Activated CD8-positive, alpha-beta memory T cell treated with anti-CD3 and anti-CD28 coated beads, Interleukin-2, amount 10 ng/mL, durations not matched to agents 7 days and 5 days (primary cell): Measurements from ENCODE around the gene YIPF2. TPM values are rescaled to one million over a fixed set of nuclear protein-coding genes. Genes with fewer than 3 reads are reported as not detected.
A peak's percentile ranks its signal among the peaks of the same experiment; 100 is the strongest.

Source experiments
- ATAC-seq: fragments of 150-1000 bp; cut with Tn5 transposase; one replicate; pipeline ENCODE4 v1.10.0; 2021; ENCODE audit warnings: moderate library complexity
- CTCF ChIA-PET: fragments of 350-600 bp; sonication (Branson Sonifier 250); formaldehyde crosslinking; loops from one replicate; lab custom pipeline; 2021; ENCODE audit warnings: antibody characterized with exemption; lab: Charles Lee
- DNase-seq: peaks from one replicate; pipeline ENCODE4 v3.0.0-alpha.2; 2020
- H3K27ac Mint-ChIP-seq: one replicate; pipeline ENCODE4 v1.8.0; 2021; ENCODE audit warnings: mild to moderate bottlenecking, mixed read lengths
- H3K27me3 Mint-ChIP-seq: one replicate; pipeline ENCODE4 v1.8.0; 2021; ENCODE audit warnings: mixed read lengths
- H3K36me3 Mint-ChIP-seq: one replicate; pipeline ENCODE4 v1.8.0; 2021; ENCODE audit warnings: mild to moderate bottlenecking, mixed read lengths
- H3K4me1 Mint-ChIP-seq: one replicate; pipeline ENCODE4 v1.8.0; 2021; ENCODE audit warnings: mixed read lengths
- H3K4me3 Mint-ChIP-seq: one replicate; pipeline ENCODE4 v1.8.0; 2021; ENCODE audit warnings: mild to moderate bottlenecking, moderate library complexity, mixed read lengths
- H3K9me3 Mint-ChIP-seq: one replicate; pipeline ENCODE4 v1.8.0; 2022; ENCODE audit warnings: low read depth, mixed read lengths
- total RNA-seq, 2 experiments: library from RNA; stranded (reverse); gene quantifications; one replicate each; pipeline ENCODE4 v1.2.3, GENCODE V29; 2021

YIPF2 gene
- total RNA-seq, 2 experiments from 2014 or later: 21.7 to 27.3 TPM

DNA sequence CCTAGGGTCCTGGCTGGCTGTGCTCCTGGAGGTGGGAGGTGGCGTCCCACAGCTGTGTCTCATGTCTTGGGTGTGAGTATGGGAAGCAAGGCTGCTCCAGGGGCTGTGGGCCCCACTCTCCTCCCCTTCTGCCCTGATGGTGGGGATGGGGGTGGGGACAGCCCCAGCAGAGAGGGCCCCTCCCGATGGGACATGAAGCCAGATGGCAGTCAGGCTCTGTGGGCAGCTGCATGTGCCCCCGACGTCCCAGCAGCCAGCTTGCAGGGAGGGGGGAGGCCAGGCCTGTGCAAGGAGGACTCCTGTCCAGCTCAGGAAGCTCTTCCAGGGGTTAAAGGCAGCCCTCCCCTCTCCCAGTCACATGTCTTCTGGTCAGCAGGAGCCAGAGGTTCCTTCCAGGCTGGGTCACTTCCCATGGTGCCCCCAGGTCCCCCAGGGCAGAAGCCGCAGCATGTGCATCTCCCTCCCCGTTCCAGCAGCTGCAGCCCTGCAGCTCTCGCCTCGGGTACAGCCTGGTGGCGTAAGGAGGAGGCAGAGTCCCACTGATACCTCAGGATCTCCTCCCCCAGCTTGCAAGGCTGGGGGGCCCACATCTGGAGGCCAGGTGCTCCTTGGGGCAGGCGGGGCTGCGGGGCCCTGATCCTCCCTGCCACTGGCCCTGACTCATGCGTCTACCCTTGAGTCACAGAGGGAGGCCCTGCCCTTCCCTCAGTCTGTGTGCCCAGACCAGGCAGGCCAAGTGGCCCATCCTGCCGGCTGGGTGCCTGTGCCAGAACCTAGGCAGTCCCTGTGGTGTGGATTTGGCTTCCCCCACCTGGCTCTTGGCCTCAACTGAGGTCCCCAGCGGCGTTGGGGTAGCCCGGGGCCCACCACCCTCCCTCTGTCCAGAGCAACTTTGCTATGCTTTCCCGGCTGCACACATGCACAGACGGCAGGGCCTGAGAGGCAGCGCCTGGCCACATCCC, 13.0 kb downstream of the YIPF2 start:
- no peak for ATAC-seq
- CTCF ChIA-PET: no interaction called here
- H3K4me1 Mint-ChIP-seq: no peaks in the 10 kb centered on the region
- DNase-seq: no peak
- no peak overlapping the region for H3K4me3 Mint-ChIP-seq
- peaks cover 2% of the 10 kb centered on the region for H3K36me3 Mint-ChIP-seq
- no peaks in the 10 kb centered on the region for H3K27me3 Mint-ChIP-seq
- H3K9me3 Mint-ChIP-seq: no peaks in the 10 kb centered on the region
- H3K27ac Mint-ChIP-seq: no peak overlapping the region

DNA sequence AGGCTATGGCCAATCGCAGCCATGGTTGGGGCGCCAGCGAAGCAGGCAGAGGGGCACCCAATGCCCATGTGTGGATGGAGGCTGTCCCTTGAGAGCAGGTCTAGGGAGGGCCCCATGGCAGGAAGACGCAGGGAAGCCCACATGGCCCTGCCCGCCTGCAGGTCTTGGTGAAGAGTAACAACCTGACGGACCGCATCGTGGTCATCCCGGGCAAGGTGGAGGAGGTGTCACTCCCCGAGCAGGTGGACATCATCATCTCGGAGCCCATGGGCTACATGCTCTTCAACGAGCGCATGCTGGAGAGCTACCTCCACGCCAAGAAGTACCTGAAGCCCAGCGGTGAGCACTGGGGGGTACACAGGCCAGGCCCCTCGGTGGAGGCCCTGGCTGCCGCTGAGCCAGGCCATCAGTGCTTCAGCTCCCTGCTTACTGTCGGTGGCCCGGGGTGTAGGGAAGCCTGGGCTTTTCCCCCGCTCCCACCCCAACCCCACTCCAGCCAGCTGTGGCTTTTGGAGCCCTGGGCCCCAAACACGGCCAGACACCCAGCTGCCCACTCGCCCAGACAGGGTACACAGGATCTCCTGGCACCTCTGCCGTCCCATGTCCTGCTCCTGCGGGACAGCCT, 14.6 kb downstream of the YIPF2 start:
- Mint-ChIP-seq H3K4me3 (no peak overlapping the region), H3K36me3 (peaks cover 2% of the 10 kb centered on the region), H3K27me3 (no peaks in the 10 kb centered on the region), H3K4me1 (no peaks in the 10 kb centered on the region), H3K27ac (no peak overlapping the region), H3K9me3 (no peaks in the 10 kb centered on the region)
- DNase-seq (no peak), ATAC-seq (no peak)
- CTCF ChIA-PET: interaction anchor here (0.9 kb wide), 1 partner anchor 26 kb away, joined by 3 read pairs; no protein-coding TSS in a partner anchor

DNA sequence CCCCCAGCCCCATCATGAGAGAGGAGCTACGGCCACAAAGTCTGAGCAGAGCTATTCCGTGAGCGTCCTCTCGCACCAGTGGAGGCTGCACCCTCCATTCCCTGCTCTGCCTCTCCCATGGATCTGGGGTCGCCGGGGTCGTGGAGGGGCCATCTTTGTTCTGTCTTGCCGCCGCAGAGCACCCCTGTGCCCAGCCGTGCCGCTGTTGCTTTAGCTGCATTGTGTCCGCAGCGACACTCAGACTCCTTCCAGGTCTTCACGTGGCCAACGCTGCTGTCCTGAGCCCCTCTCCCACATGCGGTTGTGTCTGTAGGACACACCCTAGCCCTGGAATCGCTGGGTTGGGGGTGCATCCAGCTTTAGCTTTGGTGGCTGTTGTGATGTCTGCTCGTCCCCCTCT, 15.8 kb downstream of the YIPF2 start:
- no peaks in the 10 kb centered on the region for H3K27me3 Mint-ChIP-seq
- DNase-seq: no peak

DNA sequence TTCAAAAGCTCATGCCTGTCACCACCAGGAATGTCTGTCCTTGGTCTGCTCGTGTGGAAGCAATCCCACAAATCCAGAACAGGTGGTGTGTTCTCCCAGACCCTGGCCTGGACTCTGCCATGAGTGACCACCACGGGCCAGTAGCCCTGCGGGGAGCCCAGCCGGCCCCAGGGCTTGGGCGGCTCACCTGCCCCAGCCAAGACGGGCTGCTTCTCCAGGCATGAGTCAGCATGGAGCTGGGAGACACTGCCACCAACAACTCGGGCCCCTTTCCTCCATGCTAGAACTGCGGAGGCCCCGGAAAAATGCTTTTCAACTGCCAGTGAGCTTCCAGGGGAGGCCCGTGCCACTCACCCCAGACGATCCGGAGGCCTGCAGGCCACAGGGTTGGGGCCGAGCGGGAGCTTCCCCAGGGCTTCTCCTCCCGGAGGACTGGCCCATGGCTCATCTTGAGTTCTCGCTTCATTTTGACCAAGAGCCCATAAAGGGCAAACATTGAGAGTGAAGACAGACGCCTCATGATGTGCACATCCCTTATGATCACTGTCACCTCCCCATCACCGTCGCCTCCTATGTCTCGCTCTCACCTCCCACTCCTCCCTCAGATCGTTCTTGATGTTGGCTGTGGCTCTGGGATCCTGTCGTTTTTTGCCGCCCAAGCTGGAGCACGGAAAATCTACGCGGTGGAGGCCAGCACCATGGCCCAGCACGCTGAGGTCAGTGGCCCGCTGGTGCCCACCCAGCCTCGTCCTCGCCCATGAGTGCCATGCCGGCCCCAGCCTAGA, 16.7 kb downstream of the YIPF2 start:
- CTCF ChIA-PET: interaction anchor here (0.7 kb wide), 1 partner anchor 123 kb away, joined by 3 read pairs; no protein-coding TSS in a partner anchor
- Mint-ChIP-seq H3K27ac (no peak overlapping the region), H3K4me3 (no peak overlapping the region), H3K4me1 (no peaks in the 10 kb centered on the region), H3K27me3 (no peaks in the 10 kb centered on the region), H3K36me3 (peaks cover 2% of the 10 kb centered on the region), H3K9me3 (no peaks in the 10 kb centered on the region)
- ATAC-seq (no peak), DNase-seq (no peak)

More for the DNA sequence above, 15.8 kb downstream of the YIPF2 start:
- Mint-ChIP-seq H3K9me3 (no peaks in the 10 kb centered on the region), H3K27ac (no peak overlapping the region), H3K36me3 (peaks cover 2% of the 10 kb centered on the region), H3K4me3 (no peak overlapping the region), H3K4me1 (no peaks in the 10 kb centered on the region)
- CTCF ChIA-PET: no interaction called here
- ATAC-seq: no peak

DNA sequence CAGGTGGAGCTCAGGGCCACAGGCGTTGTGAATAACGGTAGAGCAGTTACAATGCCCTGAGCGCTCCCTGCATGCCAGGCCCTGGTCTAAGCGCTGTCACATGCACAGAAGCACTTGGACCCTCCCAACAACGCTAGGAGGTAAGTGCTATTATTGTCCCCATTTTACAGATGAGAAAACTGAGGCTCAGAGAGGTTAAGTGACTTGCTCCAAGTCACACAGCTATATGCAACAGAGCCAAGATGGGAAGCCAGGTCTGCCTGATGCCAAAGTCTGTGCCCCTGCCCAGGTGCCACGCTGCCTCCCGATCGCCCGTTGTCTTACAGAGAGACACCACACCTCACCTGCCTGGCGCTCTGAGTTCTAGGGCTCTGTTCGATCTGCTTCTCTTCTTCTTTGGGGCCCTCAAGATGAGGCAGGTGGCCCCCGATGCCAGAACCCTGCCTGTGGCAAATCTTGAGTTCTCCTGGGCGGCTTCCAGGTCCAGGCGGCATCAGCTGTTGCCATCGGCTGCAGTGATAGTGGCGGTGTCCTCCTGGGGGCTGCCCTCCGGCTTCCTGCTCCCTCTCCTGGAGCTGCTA, 20.0 kb downstream of the YIPF2 start:
- Mint-ChIP-seq H3K27me3 (no peaks in the 10 kb centered on the region), H3K27ac (no peak overlapping the region), H3K4me1 (no peaks in the 10 kb centered on the region), H3K4me3 (no peak overlapping the region), H3K36me3 (peaks cover 3% of the 10 kb centered on the region), H3K9me3 (no peaks in the 10 kb centered on the region)
- CTCF ChIA-PET: no interaction called here
- no peak for ATAC-seq
- no peak for DNase-seq

DNA sequence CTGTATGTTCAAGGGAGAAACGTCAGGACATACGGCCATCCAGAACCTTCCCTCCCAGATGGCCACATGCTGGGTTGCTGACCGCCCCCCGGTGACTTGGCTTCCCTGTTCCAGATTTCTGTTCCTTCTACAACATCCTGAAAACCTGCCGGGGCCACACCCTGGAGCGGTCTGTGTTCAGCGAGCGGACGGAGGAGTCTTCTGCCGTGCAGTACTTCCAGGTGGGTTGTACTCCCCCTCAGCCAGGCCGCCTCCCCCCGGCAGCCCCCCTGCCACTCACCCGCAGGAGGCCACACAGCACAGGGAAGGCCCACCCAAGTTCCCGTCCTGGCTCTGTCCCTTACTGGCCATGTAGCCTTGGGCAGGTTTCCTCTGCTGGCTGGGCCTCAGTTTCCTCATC, 20.5 kb downstream of the YIPF2 start:
- DNase-seq (no peak), ATAC-seq (no peak)
- Mint-ChIP-seq H3K27ac (no peak overlapping the region), H3K4me1 (no peaks in the 10 kb centered on the region), H3K4me3 (no peak overlapping the region), H3K9me3 (peaks cover 3% of the 10 kb centered on the region), H3K27me3 (no peaks in the 10 kb centered on the region), H3K36me3 (peaks cover 6% of the 10 kb centered on the region)
- CTCF ChIA-PET: no interaction called here

DNA sequence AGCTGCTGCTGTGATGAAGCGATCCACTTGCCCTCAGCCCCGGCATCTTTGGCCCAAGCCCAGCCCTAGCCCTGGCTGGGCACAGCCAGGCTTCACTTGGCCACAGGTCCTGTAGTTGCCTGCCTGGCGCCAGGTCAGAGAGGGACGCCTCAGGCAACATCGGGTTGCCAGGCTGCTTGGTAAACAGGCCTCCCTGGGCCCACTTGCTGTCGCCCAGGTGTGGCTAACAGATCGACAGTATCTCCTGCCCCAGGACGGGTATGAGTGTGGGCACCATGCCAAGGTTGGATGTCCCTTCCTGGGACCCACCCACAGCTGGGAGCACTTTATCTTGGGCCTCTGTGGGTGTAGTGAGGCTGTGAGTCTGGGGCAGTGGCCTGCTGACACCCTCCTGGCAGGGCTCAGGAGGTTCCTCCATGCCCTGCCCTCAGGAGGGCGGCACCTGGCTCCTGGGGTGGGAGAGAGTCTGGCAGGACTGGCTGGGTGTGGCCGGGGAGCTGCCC, 29.2 kb downstream of the YIPF2 start:
- no peaks in the 10 kb centered on the region for H3K27me3 Mint-ChIP-seq
- H3K9me3 Mint-ChIP-seq: peaks cover 4% of the 10 kb centered on the region
- no peak overlapping the region for H3K4me3 Mint-ChIP-seq
- H3K36me3 Mint-ChIP-seq: peaks cover 7% of the 10 kb centered on the region
- peaks cover 8% of the 10 kb centered on the region for H3K4me1 Mint-ChIP-seq
- CTCF ChIA-PET: interaction anchor here (1.2 kb wide), 1 partner anchor 136 kb away, joined by 4 read pairs; no protein-coding TSS in a partner anchor
- DNase-seq (no peak), ATAC-seq (no peak)
- H3K27ac Mint-ChIP-seq: no peak overlapping the region

DNA sequence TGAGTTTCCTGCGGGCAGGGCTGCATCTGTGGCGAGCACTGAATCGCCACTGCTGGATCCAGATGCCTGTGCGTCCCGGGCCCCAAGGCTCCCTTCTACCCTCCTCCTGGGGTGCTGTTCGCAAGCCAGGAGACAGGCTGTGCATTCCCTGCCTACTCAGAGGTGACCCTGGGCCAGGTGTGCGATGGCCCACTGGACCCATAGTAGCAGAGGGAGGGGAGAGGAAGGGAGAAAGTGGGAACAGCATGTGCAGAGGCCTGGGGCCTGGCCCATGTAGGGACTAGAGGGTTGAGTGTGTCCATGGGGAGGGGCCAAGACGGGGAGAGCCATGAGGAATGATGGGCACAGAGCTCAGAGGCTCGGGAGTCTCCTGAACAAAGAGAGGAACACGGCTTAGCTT, 29.8 kb downstream of the YIPF2 start:
- no peak overlapping the region for H3K4me3 Mint-ChIP-seq
- CTCF ChIA-PET: no interaction called here
- ATAC-seq (no peak), DNase-seq (no peak)
- peaks cover 4% of the 10 kb centered on the region for H3K9me3 Mint-ChIP-seq
- H3K27me3 Mint-ChIP-seq: no peaks in the 10 kb centered on the region
- peaks cover 8% of the 10 kb centered on the region for H3K4me1 Mint-ChIP-seq
- no peak overlapping the region for H3K27ac Mint-ChIP-seq
- H3K36me3 Mint-ChIP-seq: peaks cover 5% of the 10 kb centered on the region

DNA sequence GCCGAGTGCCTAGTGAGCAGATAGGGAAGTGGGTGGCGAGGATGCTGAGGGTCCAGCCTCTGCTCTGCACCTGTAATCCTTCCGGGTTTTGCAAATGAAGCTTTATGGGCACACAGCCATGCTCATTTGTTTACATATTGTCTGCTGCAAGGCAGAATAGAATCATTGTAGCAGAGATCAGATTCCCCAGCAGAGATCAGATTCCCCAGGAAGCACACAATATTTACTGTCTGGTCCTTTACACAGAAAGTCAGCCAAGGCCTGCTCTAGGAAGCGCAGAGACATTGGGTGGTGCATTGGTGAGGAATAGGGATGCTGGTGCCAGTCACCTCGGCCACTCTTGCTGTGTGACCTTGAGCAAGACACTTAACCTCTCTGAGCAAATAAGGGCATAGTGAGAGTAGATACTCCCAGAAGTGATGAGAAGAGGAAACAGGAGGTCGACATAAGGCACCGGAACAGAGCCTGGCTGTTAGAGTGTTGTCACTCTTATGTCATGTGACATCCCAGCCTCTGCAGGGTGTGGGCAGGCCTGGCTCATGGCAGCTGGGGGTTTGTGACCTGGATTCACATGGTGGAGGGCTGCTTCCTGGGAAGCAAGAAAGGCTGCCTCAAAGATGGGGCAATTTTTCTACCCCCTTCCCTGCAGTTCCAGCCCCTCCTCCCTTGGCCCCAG, 31.4 kb downstream of the YIPF2 start:
- Mint-ChIP-seq H3K27me3 (no peaks in the 10 kb centered on the region), H3K27ac (no peak overlapping the region), H3K36me3 (no peaks in the 10 kb centered on the region), H3K4me1 (peaks cover 8% of the 10 kb centered on the region), H3K9me3 (no peaks in the 10 kb centered on the region), H3K4me3 (no peak overlapping the region)
- CTCF ChIA-PET: interaction anchor here (1.2 kb wide), 1 partner anchor 39 kb away, joined by 3 read pairs; no protein-coding TSS in a partner anchor
- ATAC-seq (peak; percentile 64), DNase-seq (no peak)

DNA sequence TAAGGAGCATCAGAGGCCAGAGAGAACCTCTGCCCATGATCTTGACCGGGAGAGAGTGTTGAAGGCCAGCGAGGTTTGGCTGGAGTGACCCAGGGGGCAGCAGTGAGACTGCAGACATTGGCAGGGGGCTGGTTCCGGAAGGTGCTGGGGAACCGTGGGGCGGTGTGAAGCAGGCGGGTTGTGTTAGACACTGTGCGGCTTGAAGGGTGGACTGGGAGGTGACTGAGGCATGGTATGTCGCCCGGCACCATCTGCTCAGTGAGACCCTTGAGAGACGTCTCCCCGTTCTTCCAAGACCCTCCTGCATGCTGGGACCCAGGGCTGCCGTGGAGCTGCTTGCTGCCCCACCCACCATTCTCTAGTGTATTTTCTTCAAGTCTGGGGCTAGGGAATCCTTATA, 32.5 kb downstream of the YIPF2 start:
- Mint-ChIP-seq H3K4me1 (peaks cover 8% of the 10 kb centered on the region), H3K4me3 (no peak overlapping the region), H3K36me3 (no peaks in the 10 kb centered on the region), H3K27ac (no peak overlapping the region), H3K9me3 (no peaks in the 10 kb centered on the region), H3K27me3 (no peaks in the 10 kb centered on the region)
- DNase-seq (no peak), ATAC-seq (no peak)
- CTCF ChIA-PET: interaction anchor here (1.2 kb wide), 1 partner anchor 38 kb away, joined by 3 read pairs; no protein-coding TSS in a partner anchor

DNA sequence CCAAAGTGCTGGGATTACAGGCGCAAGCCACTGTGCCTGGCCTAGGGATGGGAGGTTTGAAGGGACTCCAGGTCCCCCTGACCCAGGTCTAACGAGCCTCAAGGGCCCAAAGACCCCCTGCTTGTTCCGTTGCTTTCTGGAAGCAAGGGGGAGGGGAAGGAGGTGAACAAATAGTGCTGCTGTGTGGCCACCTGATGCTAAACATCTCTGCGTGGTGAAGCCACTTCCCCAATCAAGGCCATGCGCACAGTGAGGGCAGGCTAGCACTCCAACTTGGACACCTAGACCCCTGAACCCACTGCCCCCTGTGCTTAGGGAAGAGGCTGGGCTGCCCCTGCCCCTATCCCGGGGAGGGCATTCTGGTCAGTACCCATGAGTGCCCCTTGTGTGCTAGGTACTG, 33.1 kb downstream of the YIPF2 start:
- Mint-ChIP-seq H3K36me3 (no peaks in the 10 kb centered on the region), H3K27ac (no peak overlapping the region), H3K4me3 (no peak overlapping the region), H3K4me1 (peaks cover 8% of the 10 kb centered on the region), H3K27me3 (no peaks in the 10 kb centered on the region), H3K9me3 (no peaks in the 10 kb centered on the region)
- CTCF ChIA-PET: interaction anchor here (1.2 kb wide), 1 partner anchor 37 kb away, joined by 3 read pairs; no protein-coding TSS in a partner anchor
- ATAC-seq (no peak), DNase-seq (no peak)

DNA sequence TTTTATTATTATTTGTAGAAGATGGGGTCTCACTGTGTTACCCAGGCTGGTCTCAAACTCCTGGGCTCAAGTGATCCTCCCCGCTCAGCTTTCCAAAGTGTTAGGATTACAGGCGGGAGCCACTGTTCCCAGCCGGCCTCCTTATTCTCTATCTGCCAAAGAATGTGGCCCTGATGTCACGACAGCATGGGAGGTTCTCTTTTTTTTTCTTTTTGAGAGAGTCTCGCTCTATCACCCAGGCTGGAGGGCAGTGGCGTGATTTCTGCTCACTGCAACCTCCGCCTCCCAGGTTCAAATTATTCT, 33.6 kb downstream of the YIPF2 start:
- Mint-ChIP-seq H3K9me3 (no peaks in the 10 kb centered on the region), H3K4me3 (no peak overlapping the region), H3K27me3 (no peaks in the 10 kb centered on the region), H3K27ac (no peak overlapping the region), H3K4me1 (peaks cover 8% of the 10 kb centered on the region), H3K36me3 (no peaks in the 10 kb centered on the region)
- CTCF ChIA-PET: no interaction called here
- ATAC-seq (no peak), DNase-seq (no peak)
